HepG2 (cell line): ENCODE data around the gene POC1A.

Source experiments
- DNMT1 ChIP-seq: sonication (generic); formaldehyde crosslinking; IDR thresholded peaks from 2 replicates; pipeline ENCODE4 v1.5.1; 2020; ENCODE audit warnings: mild to moderate bottlenecking, missing genetic modification reagents
- ZNF232 ChIP-seq: sonication (generic); formaldehyde crosslinking; IDR thresholded peaks from 2 replicates; pipeline ENCODE4 v1.4.0; 2020; ENCODE audit warnings: missing genetic modification reagents, borderline replicate concordance

DNA sequence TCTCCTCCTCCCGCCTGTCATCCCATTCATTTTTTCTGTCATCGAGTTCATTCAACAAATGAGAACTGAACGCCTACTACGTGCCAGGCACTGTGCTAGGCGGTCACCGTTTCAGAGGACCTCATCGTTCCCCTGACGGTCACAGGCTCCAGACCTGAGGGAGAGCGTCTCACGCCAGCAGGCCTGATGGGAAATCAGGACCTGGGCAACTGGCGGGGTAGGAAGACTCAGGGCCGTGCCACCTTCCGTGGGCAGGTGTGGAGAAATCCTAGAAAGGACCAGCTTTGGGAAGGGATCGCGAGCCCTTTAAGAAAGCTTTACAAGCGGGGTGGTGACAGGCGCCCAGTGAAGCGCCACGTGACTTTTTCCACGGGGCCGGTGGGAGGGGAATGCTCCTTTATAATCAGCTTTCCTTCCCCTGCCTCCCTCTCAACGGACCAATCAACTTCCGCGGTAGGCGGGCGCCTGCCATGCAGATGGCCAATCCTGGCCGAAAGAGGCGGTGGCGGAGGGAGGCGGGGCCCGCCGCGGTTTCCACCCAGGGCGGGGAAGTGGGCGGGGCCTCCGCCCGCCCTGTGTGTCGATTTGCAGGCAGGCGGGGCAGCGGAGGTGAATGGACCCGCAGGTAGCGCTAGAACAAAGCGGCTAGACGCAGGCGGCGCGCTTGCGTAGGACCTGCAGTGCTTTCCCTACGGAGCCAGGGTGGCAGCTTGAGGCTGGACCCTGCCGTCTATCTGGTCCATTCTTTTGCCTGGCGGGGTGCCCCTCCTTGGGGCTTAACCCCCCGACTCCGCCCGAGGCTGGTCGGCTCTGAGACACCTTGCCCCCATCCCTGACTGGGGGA lies 97.0 kb downstream of the POC1A start:
- 0 out of 2 replicates have a peak, but pooled peaks have one; percentile 58 for TF ChIP-seq DNMT1
- TF ChIP-seq ZNF232, result 0 out of 2 replicates have a peak, but pooled peaks have one; percentile 38
